Liver (tissue), 3 donors: ENCODE results near the gene LIM2.

Experiments
- ATF3 ChIP-seq: IDR thresholded peaks from 2 replicates; pipeline ENCODE4 v1.6.1; 2016; ENCODE audit warnings: antibody characterized with exemption
- CTCF ChIP-seq: fragments of 150-350 bp; IDR thresholded peaks from 2 replicates; pipeline ENCODE4 v1.5.1; 2017; ENCODE audit warnings: improper control_type of control experiment, low read depth, low read length; ENCODE audit not compliant: missing input control
- EGR1 ChIP-seq, 2 donors: IDR thresholded peaks; 2 replicates each; pipeline ENCODE4 v1.6.1; 2016 to 2018; ENCODE audit warnings: antibody characterized with exemption in 2 of 2, low read depth in 2 of 2
- FOXA1 ChIP-seq: IDR thresholded peaks from 2 replicates; pipeline ENCODE4 v1.6.1; 2016; ENCODE audit warnings: antibody characterized with exemption
- JUND ChIP-seq, 2 donors: IDR thresholded peaks; 2 replicates each; pipeline ENCODE4 v1.6.1; 2016; ENCODE audit warnings: antibody characterized with exemption in 2 of 2
- RAD21 ChIP-seq, 2 donors: IDR thresholded peaks; 2 replicates each; pipeline ENCODE4 v1.6.1; 2016; ENCODE audit warnings: antibody characterized with exemption in 2 of 2, mild to moderate bottlenecking in 2 of 2
- TAF1 ChIP-seq: conservative IDR thresholded peaks from 2 replicates; pipeline ENCODE4 v1.6.1; 2016; ENCODE audit warnings: antibody characterized with exemption, mild to moderate bottlenecking
- YY1 ChIP-seq: IDR thresholded peaks from 2 replicates; pipeline ENCODE4 v1.6.1; 2016; ENCODE audit warnings: antibody characterized with exemption, mild to moderate bottlenecking
- ZBTB33 ChIP-seq: IDR thresholded peaks from 2 replicates; pipeline ENCODE4 v1.6.1; 2016; ENCODE audit warnings: antibody characterized with exemption
- donor health status: healthy.
- donor health status: healthy.

- TF ChIP-seq CTCF (no peak), ZBTB33 (no peak), JUND (IDR thresholded peaks at IDR 0.05) (no peak), TAF1 (no peak), EGR1 (IDR thresholded peaks at IDR 0.05; ENCODE audit: low read depth in 2 of 2) (no peak), FOXA1 (no peak), YY1 (no peak), ATF3 (no peak), RAD21 (IDR thresholded peaks at IDR 0.05) (no peak)
Observed at GRCh38 chr19:51421229-51422052, 33.7 kb upstream of the LIM2 start.
